Renal cortex interstitium (tissue), 11 donors: ENCODE measurements around the gene ARMC2. TPM values are rescaled to one million over a fixed set of nuclear protein-coding genes. Genes with fewer than 3 reads are reported as not detected.

ENCODE experiments used
- DNase-seq, 11 donors: peaks; one replicate each; pipeline ENCODE4 v3.0.0-alpha.2; 2013; ENCODE audit warnings: low read depth in 9 of 11, low spot score in 4 of 11; ENCODE audit errors: extremely low read depth in 1 of 11
- polyA plus RNA-seq, 3 donors: library from polyadenylated mRNA; unstranded; fragments of 120-200 nt; gene quantifications; one replicate each; pipeline ENCODE4 v1.2.1, GENCODE V29; 2013; ENCODE audit not compliant: insufficient read length in 3 of 3

ARMC2 gene
- polyA plus RNA-seq, 3 donors = 9.7 to 14.8 (median 14.3) TPM

GRCh38 chr6:108944071-108944470 lies 95.8 kb downstream of the ARMC2 start:
- no peak for DNase-seq

GRCh38 chr6:108944707-108945680 lies 96.8 kb downstream of the ARMC2 start:
- DNase-seq = no peak

DNA sequence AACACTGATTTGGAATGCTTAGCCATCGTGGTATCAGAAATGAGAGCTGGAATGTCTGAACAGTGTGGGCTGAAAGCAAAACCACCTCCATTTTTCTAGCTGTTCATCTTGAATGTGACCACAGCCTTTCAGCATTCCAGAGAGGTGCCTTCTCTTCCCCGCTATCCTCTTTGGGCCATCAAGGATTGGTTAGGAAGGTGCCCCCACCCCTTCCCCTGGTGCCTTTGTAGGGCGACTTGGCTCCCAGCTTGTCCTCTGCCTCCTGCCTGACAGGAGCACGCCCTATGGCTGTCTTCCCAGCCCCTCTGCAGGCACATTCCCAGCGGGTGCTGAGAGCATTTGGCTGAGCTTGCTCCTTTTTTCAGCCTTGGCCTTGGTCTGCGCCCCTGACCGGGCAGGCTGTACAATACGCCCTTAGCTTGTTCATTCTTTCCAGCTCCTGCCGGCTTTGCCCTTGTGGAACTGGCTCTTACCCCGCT lies 97.5 kb downstream of the ARMC2 start:
- no peak for DNase-seq

DNA sequence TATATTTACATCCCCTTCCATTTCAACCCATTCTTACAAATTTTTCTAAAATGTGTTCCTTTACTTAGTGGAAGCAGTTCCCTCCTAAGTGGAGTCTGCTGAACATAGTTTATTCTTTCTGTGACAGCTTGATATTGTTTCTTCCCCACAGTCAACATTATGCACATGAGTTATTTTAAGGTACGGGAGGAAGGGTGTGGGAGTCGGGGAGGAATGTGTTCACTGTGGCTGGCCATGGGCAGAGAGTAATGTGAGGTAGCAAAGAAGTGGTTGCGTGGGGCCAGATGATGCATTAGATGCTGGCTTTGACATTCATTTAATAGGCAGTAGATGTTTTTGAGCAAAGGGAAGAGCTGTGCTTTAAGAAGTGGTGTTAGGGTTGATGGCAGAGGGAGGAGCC lies 98.5 kb downstream of the ARMC2 start:
- peak in 2 of 11 donors; percentile 39 to 46 for DNase-seq

GRCh38 chr6:108947114-108947854 lies 99.1 kb downstream of the ARMC2 start:
- DNase-seq = peak in 3 of 11 donors; percentile 45 to 51 (median 49)

DNA sequence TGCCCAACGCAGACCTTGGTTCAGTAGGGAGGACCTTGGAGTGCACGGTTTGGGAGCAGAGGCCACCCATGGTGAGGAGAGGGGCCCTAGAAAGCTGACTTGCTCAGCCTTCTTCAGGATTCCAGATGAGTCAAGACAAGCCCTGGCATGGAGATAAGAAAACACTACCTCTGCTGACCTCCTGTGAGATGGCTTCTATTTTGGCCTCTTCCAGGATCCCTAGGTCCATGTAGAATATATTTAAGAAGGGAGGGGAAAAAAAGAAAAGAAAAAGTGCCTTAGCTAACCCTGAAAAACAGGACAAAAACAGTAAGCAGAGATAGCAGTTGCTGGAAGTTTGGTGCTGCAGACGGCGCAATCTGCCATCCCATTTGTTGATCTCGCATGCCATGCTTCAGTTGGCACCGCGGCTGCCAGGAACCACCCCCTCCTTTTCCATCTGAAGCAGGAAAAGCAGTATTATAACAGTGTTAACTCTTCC lies 100.0 kb downstream of the ARMC2 start:
- peak in 2 of 11 donors; percentile 50 to 52 for DNase-seq

DNA sequence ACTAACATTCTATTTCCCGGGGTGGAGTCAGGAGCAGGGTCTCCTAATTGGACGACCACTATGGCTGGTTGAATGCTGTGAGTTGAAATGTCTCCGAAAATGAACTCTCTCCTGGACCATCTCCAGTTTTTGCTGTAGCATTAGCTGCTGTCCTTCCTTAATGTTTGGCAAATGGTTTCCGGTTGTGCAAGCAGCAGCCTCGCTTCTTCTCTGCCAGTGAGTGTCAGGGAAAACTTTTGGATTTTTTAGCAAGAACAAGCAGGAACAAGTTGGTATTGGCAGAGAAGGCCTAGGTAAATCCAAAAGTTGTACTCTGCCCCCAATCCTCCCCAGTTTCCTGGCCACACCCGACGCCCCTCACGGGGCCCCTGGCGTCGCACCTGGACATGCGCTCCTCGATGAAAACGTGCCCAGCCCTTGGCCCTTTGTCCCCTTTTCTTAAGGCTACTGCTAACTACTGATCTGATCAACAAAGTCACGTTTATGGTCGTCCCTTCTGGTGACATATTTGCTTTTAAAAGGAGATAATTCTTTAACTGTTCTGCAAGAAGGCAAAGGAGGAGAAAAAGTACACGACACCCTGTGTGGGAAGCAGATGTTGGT lies 103.2 kb downstream of the ARMC2 start:
- no peak for DNase-seq

DNA sequence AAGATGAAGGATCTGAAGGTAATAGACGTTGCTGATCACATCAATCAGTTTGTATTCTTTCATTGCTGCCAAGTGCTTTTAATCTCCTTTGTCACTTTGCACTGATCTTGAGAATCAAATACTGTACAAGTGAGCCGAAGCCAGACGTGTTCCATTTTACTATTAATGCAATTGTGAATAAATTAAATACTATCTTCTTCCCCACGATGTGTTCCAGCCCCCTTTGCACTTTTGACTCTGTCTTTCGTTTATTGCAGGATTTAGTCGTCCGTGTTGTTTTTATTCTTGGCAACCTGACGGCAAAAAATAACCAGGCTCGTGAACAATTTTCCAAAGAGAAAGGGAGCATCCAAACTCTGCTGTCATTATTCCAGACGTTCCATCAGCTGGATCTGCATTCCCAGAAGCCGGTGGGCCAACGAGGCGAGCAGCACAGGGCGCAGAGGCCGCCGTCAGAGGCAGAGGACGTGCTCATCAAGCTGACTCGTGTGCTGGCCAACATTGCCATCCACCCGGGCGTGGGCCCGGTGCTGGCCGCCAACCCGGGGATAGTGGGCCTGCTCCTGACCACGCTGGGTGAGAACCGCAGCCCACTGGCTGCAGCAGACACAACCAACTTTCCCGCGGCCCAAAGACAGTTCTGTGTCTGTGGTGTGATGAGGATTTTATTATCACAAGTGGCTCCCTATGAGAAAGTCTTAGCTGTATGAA lies 104.7 kb downstream of the ARMC2 start:
- DNase-seq = no peak

DNA sequence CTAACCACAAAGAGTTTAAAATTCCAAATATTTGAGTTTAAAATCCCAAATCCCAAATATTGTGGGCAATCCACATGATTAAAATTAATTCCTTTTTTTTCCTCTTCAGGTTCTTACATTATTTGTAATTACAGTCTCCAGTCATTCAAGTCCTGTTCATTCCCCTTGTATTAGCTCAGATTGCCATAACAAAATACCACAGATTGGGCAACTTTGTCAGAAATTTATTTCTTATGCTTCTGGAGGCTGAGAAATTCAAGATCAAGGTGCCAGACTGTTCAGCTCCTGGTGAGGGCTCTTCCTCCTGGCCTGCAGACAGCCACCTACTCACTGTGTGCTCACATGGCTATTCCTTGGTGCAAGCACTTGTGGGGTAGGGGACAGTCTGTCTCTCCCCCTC lies 105.5 kb downstream of the ARMC2 start:
- no peak for DNase-seq

DNA sequence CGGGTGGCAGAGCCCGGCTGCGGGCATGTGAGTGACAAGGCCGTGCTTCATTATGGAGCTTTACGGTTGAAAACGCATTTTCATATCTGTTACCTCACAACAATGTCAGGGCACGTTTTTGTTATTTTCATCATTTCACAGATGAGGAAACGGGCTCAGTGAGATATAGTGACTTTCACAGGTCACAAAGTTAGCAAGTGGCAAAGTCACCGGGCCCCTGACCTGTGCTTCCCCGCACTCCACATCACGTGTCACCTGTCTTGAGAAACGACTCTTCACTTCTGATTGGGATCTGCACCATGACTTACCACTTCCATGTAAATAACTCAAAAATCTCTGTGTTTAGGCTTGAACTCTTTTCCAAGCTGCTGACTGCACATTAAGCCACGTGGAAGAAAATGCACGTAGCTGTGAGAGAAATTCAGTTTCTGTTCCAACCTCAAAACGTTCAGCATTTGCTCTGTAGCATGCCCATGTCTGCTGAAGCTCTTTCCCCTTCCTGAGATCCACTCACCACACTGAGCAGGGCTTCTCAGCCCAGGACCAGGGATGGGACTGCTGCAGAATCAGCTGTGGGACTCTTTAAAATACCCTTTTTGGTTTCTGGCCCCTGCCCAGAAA lies 107.2 kb downstream of the ARMC2 start:
- no peak for DNase-seq

GRCh38 chr6:108957221-108957620 lies 109.0 kb downstream of the ARMC2 start:
- no peak for DNase-seq

GRCh38 chr6:108958900-108959770 lies 110.9 kb downstream of the ARMC2 start:
- DNase-seq = no peak

GRCh38 chr6:108959972-108960582 lies 111.9 kb downstream of the ARMC2 start:
- DNase-seq = no peak

- no peak for DNase-seq
Observed at GRCh38 chr6:108960601-108961000, 112.4 kb downstream of the ARMC2 start.

DNA sequence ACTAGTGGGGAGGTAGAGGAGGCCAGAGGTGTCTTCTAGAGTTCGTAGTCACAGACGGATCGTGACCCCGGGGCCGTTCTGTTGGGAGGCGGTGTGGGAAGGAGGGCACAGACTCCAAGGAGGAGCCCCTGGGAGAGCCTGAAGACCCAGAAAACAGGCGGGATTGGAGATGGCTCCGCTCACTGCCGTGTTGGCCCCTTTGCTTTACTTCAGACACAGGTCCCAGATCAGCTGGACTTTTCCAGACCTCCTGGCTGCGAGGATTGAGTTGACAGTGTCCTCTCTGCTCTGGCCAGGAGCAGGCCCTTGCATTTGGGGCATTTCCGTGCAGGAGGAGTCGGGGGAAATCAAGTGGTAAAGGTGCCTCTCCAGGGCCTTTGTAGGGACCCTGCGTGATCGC lies 112.9 kb downstream of the ARMC2 start:
- no peak for DNase-seq

- no peak for DNase-seq
Observed at GRCh38 chr6:108961985-108962384, 113.8 kb downstream of the ARMC2 start.

- no peak for DNase-seq
Observed at GRCh38 chr6:108966251-108966650, 118.0 kb downstream of the ARMC2 start.
